HS-27A (cell line): ENCODE measurements around the gene ZNF330.

ENCODE experiments used
- DNase-seq: peaks from one replicate; pipeline ENCODE4 v3.0.0-alpha.2; 2012; ENCODE audit warnings: low read depth, missing footprints

ZNF330 gene

DNA sequence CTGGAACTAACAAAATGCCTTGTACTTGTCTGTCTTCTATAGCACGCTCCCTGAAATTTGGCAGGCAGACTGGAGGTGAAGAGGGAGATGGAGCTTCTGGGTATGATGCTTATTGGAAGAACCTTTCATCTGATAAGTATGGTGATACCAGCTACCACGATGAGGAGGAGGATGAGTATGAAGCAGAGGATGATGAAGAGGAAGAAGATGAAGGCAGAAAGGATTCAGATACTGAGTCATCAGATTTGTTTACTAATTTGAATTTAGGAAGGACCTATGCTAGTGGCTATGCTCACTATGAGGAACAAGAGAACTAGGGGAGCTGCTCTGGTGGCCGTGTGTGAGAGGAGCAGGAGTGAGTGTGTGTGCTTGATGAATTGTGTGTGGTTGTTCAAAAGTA is 13.0 kb downstream of the ZNF330 start:
- DNase-seq: no peak

DNA sequence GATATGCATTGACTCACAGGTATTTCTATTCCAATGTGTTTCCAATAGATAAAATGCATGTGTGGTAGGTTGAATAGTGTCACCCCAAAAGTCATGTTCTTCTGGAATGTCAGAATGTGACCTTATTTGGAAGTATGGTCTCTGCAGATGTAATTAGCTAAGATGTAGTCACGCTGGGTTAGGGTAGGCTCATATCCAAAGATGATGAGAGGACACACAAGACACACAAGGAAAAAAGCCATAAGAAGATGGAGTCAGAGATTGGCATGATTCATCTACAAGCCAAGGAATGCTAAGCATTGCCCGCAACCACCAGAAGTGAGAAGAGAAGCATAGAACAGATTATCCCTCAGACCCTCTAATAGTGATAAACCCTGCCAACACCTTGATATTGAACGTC is 17.5 kb downstream of the ZNF330 start:
- DNase-seq: no peak

DNA sequence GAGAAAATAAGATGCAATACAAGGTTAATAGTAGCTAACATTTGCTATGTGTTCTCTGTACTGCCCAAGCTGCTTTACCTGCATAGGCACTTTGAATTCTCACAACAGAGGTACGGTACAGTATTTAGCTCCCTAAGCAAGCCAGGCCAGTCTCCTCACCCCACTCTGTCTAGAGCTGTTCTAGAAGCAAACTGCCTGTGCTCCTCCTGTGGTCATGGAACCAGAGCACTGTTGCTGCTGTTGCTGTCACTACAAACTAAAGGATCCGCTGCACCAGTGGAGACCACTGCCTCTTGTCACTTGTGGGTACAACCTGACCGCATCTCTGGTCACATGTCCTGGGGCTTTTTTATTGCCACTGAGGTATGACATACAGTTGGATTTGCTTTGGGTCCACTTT is 19.6 kb downstream of the ZNF330 start:
- no peak for DNase-seq

DNA sequence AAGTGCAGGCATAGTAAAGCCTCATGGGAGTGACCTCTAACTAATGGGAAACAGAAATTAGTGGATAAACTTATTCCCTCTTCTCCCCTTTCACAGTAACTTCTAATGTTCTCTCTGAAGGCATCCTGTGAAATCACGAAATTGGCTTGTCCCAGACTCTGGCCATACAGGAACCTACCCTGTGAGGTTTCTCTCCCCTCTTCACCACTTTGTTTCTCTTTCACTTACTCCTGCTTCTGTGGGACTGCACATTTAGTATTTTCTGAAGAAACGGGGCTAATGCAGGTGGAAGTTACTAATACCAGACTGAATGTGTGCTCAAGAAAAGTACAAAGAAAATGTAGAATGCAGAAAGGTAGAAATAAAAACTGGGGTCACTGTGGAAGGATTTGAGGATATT is 20.0 kb downstream of the ZNF330 start:
- DNase-seq: no peak

DNA sequence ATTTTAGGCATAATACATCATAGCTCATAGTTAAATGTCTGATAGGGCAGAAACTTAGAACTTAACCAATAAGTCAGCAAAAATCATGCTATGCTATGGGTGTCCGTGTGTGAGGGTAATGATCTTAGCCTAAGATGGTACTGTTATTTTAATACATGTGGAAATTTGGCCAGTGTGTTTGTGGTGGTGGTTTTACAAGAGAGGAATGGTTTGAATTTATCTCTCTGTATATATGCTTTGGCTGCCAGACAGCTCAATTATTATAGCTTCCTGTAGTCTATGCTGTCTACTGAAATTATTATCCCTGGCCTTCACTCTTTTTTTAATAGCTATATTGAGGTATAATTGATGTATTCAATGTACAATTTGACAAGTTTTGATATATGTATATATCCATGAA is 21.3 kb downstream of the ZNF330 start:
- no peak for DNase-seq

DNA sequence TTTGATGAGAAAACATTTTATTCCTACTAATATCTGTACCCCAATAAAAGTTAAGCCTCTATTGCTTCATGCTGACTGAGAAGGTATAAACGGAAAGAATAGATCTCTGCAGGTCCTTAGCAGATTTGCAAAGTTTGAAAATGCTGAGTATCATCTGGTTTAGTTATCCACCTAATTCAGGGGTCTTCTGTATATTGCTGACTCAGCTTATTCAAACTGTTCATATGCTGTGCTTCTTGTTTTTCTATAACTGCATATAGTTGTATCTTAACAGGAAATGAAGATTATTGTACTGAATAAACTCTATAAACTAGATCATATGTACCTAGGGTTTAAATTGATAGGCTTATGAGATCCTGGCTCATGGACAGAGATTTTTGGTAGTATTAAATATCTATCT is 23.7 kb downstream of the ZNF330 start:
- DNase-seq: no peak

DNA sequence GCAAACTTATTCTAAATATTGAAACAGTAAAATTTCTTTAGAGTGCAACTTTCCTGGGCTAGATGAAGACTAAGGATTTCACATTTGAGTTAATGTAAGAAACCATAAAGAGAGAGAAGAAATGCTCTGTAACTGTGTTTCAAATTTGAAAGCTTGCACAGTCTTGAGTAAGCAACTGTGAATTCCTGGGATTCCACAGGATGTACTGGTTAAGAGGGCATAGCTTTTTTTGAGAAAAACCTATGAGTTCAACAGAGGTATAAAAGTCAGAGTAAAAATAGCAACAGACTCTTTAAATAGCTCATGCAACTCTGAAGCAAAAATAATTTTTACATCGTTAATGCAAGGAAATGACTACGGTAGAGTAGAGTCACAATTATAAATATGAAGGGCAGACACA is 25.5 kb downstream of the ZNF330 start:
- DNase-seq: peak; percentile 54

DNA sequence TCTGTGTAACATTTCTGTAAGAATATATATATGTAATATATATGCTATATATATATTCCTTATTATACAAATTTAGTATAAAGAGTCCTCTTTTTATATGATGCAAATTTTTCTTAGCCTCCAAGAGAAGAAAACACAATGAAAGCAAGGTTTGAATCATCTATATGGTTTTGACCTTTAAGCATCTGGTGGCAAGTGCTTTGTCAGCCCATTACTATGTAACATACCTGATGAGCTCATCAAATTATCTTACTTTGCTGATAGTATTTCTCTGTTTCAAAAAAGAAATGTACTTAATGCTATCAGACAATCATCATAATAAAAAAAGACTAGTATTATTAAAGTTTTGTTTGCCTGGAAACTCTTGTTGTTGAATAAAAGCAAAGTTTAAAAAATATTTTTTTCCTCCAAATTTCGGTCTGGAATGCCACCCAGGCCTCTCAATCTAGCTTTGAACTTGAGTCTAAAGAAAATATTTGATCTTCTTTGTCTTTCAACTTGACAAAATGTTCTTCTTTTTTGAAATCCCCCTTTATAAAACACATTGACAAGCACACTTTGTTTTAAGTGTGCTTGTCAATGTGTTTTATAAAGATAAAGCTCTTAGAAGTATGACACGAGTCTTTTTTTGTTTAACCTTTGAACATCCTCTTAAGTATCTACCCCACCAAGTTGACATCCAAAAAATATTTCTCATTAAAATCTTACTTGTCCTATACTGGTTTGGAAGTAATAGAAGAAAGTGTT is 26.2 kb downstream of the ZNF330 start:
- no peak for DNase-seq

DNA sequence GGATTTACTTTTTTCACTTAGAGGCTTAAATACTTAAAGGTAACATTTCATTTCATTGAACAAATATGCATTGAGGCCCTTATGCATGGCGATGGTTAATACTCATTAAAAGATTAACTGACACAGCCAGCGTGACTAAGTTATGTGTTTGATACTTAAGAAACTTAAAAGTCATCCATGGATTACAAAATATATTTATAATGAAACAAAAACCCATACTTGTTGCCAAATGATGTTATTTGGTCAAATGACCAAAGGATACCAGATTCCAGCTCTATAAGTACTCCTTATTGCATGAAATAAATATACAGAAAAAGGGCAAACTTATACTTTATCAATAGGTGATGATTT is 26.7 kb downstream of the ZNF330 start:
- no peak for DNase-seq

DNA sequence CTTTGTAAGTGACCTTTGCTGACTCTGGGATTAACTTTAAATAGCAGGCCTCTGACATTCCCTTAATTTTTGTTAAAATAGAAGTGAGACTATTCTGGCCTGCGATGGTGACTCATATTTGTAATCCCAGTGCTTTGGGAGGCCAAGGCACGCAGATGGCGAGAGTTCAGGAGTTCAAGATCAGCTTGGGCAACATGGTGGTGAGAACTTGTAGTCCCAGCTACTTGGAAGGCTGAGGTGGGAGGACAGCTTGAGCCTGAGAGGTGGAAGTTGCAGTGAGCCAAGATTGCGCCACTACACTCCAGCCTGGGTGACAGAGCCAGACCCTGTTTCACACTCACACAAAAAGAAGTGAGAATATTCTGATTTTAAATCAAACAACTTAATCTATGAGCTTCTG is 27.3 kb downstream of the ZNF330 start:
- peak; percentile 81 for DNase-seq

DNA sequence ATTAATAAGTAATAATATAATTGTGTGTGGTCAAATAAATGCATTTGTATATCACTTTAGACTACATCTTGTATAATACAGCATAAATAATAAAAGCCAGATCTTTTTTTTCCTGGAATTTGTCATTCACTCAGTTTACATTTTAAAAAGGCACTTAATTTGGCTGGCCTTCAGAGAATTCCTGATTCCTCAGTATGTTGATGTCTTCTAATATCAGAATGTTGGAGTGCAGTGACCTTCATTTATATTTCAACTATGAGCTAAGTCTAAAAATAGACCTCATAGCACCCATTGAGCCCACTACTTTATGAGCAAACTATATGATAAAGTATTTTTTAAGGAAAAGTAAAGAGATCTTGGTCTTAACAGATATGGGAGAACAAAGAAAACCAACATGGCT is 27.8 kb downstream of the ZNF330 start:
- no peak for DNase-seq

DNA sequence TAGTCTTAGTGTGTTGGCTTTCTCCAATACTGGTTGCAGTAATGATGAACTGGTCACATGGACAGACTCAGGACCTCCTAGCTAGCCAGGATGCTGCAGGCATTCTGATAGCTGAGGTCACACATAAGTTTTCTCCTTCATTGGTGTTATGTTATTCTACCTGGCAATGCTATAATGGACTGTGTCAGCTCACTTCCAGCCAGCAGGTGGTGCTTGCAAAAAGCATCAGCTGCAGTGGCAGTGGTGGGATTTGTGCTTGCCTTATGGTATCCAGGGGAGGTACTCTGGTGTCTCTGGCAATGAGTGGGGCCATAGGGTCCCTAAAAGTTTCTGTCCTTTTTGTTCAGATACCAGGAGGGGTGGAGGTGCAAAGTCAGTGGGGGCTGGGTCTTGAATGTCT is 33.6 kb downstream of the ZNF330 start:
- no peak for DNase-seq

DNA sequence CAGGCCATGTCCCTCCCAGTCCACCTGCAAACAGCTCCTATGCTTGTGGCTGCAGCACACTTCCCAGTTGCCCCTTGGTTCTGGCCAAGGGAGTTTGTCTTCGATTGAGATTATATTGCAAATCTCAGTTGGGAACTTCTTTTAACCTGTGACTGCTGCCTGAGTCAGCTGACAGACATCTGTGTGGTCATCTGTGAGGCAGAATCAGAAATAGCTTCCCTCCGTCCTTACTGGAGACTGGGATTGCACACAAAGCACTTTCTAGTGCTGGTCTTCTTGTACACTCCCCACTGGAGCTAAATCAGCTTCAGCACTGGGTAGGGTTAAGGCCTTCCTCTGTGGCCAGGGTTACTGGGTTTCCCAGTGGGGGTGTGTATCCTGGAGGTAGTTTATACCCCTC is 34.3 kb downstream of the ZNF330 start:
- DNase-seq: no peak

DNA sequence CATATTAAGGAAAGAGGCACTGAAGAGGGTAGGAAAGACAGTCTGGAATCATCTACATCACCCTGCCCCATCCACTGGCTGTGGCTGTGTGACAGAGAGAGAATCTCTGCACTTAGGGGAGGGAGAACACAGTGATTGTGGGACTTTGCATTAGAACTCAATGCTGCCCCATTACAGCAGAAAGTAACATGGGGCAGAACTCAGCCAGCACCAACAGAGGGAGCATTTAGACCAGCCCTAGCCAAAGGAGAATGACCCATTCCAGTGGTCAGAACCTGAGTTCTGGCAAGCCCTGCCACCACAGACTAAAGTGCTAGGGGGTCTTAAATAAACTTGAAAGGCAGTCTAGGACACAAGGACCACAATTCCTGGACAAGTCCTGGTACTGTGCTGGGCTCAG is 37.9 kb downstream of the ZNF330 start:
- no peak for DNase-seq

DNA sequence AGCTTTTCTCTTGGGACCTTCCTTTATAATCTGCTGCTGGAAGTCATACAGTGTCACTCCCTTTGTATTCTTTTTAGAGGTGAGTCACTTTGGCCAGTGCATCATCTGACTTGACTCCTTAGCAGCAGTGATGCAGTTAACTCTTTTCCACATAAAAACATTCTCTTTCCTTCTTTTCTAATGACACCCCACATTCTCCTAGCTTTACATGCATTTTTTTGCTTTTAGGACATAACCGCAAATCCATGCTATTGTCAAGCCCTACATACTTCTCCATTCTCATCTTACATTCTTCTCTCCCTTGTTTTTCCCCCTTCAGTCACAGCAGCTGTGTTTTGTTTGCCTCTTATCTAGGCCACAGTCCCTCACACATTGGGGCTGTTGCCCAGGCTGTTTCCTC is 55.1 kb downstream of the ZNF330 start:
- DNase-seq: peak; percentile 71

DNA sequence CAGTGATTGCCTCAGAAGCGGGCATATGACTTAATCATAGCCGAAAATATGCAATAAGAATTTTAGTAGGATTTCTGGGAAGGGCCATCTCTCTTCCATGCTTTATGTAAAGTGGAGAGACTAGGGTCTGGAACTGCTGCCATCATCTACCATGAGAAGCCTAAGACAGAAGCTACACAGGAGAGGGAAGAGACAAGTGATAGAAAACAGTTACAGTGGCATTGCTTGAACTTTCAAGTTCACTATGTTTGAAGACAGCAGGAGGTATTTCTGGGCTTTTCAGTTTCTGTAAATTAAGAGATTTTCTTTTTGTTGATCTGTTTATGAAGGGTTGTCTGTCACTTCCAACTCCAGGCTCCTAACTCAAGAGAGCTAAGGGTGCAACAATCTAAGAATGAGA is 62.5 kb downstream of the ZNF330 start:
- no peak for DNase-seq

DNA sequence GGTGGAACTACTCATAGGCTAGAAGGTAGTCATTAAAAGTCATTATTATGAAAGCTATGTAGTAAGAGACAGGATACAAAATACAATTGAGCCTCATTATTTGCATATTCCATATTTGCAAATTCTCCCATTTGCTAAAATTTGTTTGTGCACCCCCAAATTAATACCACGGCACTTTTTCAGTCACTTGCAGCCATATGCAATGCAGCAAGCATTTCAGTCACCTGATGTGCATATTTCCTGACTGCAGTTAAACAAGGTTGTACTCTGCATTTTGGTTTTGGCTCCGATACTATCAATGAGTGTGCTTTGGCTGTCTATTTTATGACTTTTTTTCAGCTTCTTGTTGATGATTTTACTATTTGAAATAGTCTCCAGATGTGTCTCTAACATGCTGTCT is 62.9 kb downstream of the ZNF330 start:
- DNase-seq: no peak
